Peyer's patch (tissue), 4 donors: ENCODE data around the gene THOC5.

ENCODE experiments used
- POLR2A ChIP-seq, 2 donors: fragments of 450-650 bp; IDR thresholded peaks; one replicate each; pipeline ENCODE4 v1.5.1; 2017; ENCODE audit warnings: antibody characterized with exemption in 2 of 2, mild to moderate bottlenecking in 2 of 2, moderate library complexity in 2 of 2
- TF ChIP-seq, protein P1 (sequence below), 6 experiments: fragments of 450-650 bp in 4 of 6; fragments of 200-600 bp in 2 of 6; sonication (generic) in 1 of 6; IDR thresholded peaks; one replicate each; pipeline ENCODE4 v1.5.1; 2017 to 2019; ENCODE audit warnings: antibody characterized with exemption in 6 of 6, mild to moderate bottlenecking in 3 of 6, moderate library complexity in 1 of 6

DNA sequence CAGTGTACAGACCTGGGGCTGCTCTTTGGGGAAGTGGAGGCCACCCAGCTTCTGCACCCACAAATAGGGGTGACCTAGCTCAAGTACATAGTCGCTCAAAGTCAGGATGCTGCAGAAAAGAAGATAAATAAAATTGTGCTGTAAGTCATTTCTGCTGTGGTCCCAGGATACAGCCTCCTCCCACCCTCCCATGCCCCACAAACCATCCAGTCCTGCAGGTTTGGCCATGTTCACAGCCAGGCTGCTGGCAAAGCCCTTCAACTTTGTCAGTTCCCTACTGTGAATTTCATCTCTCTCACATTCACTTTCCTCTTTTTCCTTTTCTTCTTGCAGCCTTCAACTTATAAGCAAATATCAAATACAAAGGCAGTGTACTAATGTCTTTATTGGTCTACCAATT lies 33.6 kb downstream of the THOC5 start:
- TF ChIP-seq, protein P1, sequence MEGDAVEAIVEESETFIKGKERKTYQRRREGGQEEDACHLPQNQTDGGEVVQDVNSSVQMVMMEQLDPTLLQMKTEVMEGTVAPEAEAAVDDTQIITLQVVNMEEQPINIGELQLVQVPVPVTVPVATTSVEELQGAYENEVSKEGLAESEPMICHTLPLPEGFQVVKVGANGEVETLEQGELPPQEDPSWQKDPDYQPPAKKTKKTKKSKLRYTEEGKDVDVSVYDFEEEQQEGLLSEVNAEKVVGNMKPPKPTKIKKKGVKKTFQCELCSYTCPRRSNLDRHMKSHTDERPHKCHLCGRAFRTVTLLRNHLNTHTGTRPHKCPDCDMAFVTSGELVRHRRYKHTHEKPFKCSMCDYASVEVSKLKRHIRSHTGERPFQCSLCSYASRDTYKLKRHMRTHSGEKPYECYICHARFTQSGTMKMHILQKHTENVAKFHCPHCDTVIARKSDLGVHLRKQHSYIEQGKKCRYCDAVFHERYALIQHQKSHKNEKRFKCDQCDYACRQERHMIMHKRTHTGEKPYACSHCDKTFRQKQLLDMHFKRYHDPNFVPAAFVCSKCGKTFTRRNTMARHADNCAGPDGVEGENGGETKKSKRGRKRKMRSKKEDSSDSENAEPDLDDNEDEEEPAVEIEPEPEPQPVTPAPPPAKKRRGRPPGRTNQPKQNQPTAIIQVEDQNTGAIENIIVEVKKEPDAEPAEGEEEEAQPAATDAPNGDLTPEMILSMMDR (IDR thresholded peaks at IDR 0.05) = no peak
- TF ChIP-seq POLR2A (IDR thresholded peaks at IDR 0.05) = no peak
